KMS-11 (cell line): Measurements from ENCODE around the gene DDX5.

Experiments
- H2AFZ ChIP-seq: fragments of 200-600 bp; sonication (generic); 2 replicates; pipeline ENCODE4 v1.6.1; 2016; ENCODE audit warnings: antibody characterized with exemption, mixed run types, low read depth
- H3K27ac ChIP-seq: fragments of 200-600 bp; sonication (generic); 2 replicates; pipeline ENCODE4 v1.6.1; 2016; ENCODE audit warnings: mild to moderate bottlenecking, mixed run types
- H3K27me3 ChIP-seq: fragments of 200-600 bp; sonication (generic); 2 replicates; pipeline ENCODE4 v1.6.1; 2017; ENCODE audit warnings: mild to moderate bottlenecking, low read depth, mixed run types, moderate library complexity; ENCODE audit not compliant: insufficient read depth
- H3K36me3 ChIP-seq: fragments of 200-600 bp; sonication (generic); 2 replicates; pipeline ENCODE4 v1.6.1; 2017; ENCODE audit warnings: mild to moderate bottlenecking, mixed run types; ENCODE audit not compliant: insufficient read depth
- H3K4me1 ChIP-seq: fragments of 200-600 bp; sonication (generic); 2 replicates; pipeline ENCODE4 v1.6.1; 2016; ENCODE audit warnings: mild to moderate bottlenecking, low read depth, mixed run types; ENCODE audit not compliant: poor library complexity, severe bottlenecking
- H3K4me2 ChIP-seq: fragments of 200-600 bp; sonication (generic); 2 replicates; pipeline ENCODE4 v1.7.0; 2016; ENCODE audit warnings: mild to moderate bottlenecking, mixed run types
- H3K4me3 ChIP-seq: fragments of 200-600 bp; sonication (generic); IDR thresholded peaks from 2 replicates; pipeline ENCODE4 v1.6.1; 2017; ENCODE audit warnings: low read depth, low read length, mixed read lengths; ENCODE audit not compliant: insufficient read depth
- H3K79me2 ChIP-seq: fragments of 200-600 bp; sonication (generic); 2 replicates; pipeline ENCODE4 v1.6.1; 2016; ENCODE audit warnings: low read depth, mixed run types; ENCODE audit not compliant: insufficient read depth
- H3K9ac ChIP-seq: fragments of 200-600 bp; sonication (generic); 2 replicates; pipeline ENCODE4 v1.6.1; 2016; ENCODE audit warnings: mild to moderate bottlenecking, mixed run types
- H4K20me1 ChIP-seq: fragments of 200-600 bp; sonication (generic); 2 replicates; pipeline ENCODE4 v1.6.1; 2016; ENCODE audit warnings: mild to moderate bottlenecking, mixed run types; ENCODE audit not compliant: insufficient read depth
- TF ChIP-seq, protein P1 (sequence below): fragments of 200-600 bp; sonication (generic); conservative IDR thresholded peaks from 2 replicates; pipeline ENCODE4 v1.6.1; 2017; ENCODE audit warnings: low read depth, mild to moderate bottlenecking, antibody characterized with exemption, low read length, moderate library complexity, mixed read lengths

Gene DDX5

DNA sequence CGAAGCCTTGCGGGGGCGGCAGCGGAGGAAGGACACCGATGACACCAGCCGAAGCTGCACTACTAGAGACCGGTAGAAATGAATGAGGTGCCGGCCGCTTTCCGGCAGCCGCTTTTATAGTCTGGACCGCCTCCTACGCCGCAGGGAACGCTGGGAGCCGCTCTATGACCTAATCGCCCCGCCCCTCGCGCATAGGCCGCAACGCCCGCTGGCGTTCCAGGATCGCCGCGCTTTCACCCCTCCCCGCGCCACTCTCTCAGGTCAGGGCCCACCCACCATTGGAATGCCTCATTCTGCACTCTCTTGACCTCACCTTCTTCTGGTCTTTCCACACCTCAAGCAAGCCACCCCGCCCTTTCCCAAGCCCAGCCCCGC lies at the start of gene DDX5:
TSS of gene DDX5 (minus strand) at position 89 of the 375 bp plus-strand sequence. CDS start 170 bp downstream, outside the sequence.
- no peak within 1 kb of the TSS for H3K4me3 ChIP-seq
- H2AFZ ChIP-seq = peak within 1 kb of the TSS; percentile 72
- H3K27me3 ChIP-seq = no peaks in the 10 kb centered on the region
- H3K4me1 ChIP-seq = peaks cover 48% of the 10 kb centered on the region
- H3K36me3 ChIP-seq = peaks cover 39% of the 10 kb centered on the region
- peaks cover 49% of the 10 kb centered on the region for H4K20me1 ChIP-seq
- H3K27ac ChIP-seq = peak within 1 kb of the TSS; percentile 99
- peaks cover 75% of the 10 kb centered on the region for H3K79me2 ChIP-seq
- H3K9ac ChIP-seq = peak within 1 kb of the TSS; percentile 100
- TF ChIP-seq, protein P1, sequence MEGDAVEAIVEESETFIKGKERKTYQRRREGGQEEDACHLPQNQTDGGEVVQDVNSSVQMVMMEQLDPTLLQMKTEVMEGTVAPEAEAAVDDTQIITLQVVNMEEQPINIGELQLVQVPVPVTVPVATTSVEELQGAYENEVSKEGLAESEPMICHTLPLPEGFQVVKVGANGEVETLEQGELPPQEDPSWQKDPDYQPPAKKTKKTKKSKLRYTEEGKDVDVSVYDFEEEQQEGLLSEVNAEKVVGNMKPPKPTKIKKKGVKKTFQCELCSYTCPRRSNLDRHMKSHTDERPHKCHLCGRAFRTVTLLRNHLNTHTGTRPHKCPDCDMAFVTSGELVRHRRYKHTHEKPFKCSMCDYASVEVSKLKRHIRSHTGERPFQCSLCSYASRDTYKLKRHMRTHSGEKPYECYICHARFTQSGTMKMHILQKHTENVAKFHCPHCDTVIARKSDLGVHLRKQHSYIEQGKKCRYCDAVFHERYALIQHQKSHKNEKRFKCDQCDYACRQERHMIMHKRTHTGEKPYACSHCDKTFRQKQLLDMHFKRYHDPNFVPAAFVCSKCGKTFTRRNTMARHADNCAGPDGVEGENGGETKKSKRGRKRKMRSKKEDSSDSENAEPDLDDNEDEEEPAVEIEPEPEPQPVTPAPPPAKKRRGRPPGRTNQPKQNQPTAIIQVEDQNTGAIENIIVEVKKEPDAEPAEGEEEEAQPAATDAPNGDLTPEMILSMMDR = no peak
- H3K4me2 ChIP-seq = peak within 1 kb of the TSS; percentile 91

DNA sequence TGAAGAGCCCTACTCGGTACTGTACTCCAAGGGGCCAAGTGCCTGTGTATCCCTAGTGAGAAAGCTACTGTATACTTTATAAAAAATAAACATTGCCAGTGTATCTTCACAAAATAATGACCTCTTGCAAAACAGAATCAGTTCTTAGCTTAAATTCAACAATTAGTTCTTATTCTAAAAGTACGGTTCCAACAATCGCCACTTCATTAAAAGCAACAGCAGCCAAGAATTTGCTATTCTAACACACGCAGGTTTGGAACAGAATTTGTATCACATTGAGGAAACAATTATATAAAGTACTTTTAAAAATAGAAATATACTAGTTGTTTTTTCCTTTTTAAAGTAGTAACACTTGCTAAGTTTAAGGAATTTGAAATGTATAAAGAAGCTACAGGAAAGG lies 49.2 kb upstream of the DDX5 start:
- H3K36me3 ChIP-seq = no peaks in the 10 kb centered on the region
- H3K27ac ChIP-seq = no peak overlapping the region
- H3K79me2 ChIP-seq = no peaks in the 10 kb centered on the region
- TF ChIP-seq, protein P1 = no peak
- no peak overlapping the region for H3K4me2 ChIP-seq
- H3K27me3 ChIP-seq = no peaks in the 10 kb centered on the region
- H2AFZ ChIP-seq = no peak overlapping the region
- H3K9ac ChIP-seq = no peak overlapping the region
- H4K20me1 ChIP-seq = no peaks in the 10 kb centered on the region
- no peaks in the 10 kb centered on the region for H3K4me1 ChIP-seq
- H3K4me3 ChIP-seq = no peak overlapping the region

DNA sequence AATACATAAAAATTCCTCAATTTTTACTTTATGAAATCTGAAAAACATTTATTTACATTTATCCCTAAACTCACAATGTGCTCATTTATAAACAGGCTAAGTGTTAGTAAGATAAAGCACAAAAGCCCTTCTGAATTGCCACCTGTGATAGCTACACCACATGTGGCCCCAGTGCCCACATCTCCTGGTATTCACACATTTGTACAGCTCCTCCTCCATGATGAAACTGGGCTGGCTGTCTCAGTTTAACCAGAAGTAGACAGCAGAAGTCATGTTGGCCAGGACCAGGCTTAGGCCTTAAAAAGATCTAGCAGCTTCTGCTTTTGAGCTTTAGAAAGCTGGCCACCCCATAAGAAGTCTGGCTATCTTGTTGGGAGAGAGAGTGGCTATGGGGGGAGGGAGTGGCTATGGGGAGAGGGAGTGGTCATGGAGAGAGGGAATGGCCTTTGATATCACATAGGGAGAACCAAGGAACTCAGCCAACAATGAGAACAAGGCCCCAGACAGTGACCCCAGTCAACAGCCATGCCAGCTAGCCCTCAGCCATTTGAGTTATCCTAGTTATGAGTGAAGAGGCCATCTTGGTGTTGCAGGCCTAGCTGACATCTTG lies 48.0 kb upstream of the DDX5 start:
- no peak overlapping the region for H2AFZ ChIP-seq
- no peaks in the 10 kb centered on the region for H3K27me3 ChIP-seq
- H3K4me1 ChIP-seq = no peaks in the 10 kb centered on the region
- H4K20me1 ChIP-seq = no peaks in the 10 kb centered on the region
- H3K27ac ChIP-seq = no peak overlapping the region
- TF ChIP-seq, protein P1 = no peak
- H3K9ac ChIP-seq = no peak overlapping the region
- H3K79me2 ChIP-seq = no peaks in the 10 kb centered on the region
- no peak overlapping the region for H3K4me2 ChIP-seq
- no peak overlapping the region for H3K4me3 ChIP-seq
- H3K36me3 ChIP-seq = no peaks in the 10 kb centered on the region

DNA sequence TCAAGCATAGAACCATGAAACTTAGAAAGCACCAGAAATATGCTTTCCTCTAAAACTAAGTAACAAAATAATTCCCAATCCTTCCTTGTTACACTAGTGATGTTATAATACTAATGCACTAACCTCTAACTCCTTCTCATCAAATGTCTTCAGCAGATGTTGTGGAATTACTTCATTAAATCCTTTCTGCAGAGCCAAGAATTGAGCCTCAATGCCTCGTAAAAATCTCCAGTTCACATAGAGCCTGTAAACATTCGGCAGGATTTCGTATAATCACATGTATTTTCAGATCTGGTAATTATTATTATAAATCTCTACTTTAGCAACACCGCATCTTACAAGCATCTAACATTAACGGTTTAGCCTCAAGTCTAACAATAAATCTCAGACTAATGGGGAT lies 45.4 kb upstream of the DDX5 start:
- Histone ChIP-seq H3K4me3 (no peak overlapping the region), H2AFZ (no peak overlapping the region), H3K27me3 (no peaks in the 10 kb centered on the region), H4K20me1 (no peaks in the 10 kb centered on the region), H3K4me2 (no peak overlapping the region), H3K9ac (no peak overlapping the region), H3K36me3 (no peaks in the 10 kb centered on the region), H3K27ac (no peak overlapping the region), H3K4me1 (no peaks in the 10 kb centered on the region), H3K79me2 (no peaks in the 10 kb centered on the region)
- TF ChIP-seq, protein P1 = no peak
